GM18505 (cell line): Measurements from ENCODE around the gene UBR7.
A peak's percentile ranks its signal among the peaks of the same experiment; 100 is the strongest.

Source experiments
- ATAC-seq: cut with Tn5 transposase; IDR thresholded peaks from one replicate; pipeline ENCODE4 v1.9.1; 2021; ENCODE audit not compliant: unreplicated experiment
- POLR2A ChIP-seq: IDR thresholded peaks from 4 replicates; pipeline ENCODE4 v1.6.1; 2011; ENCODE audit warnings: borderline replicate concordance; ENCODE audit not compliant: insufficient read depth, insufficient read length; ENCODE audit errors: extremely low read depth

The UBR7 gene

GRCh38 chr14:93175492-93175891 is 31.6 kb upstream of the UBR7 start:
- no peak for TF ChIP-seq POLR2A

GRCh38 chr14:93183596-93184317 is 23.3 kb upstream of the UBR7 start:
- ATAC-seq: no peak

More at GRCh38 chr14:93175492-93175891, 31.6 kb upstream of the UBR7 start:
- ATAC-seq: no peak

GRCh38 chr14:93184391-93185348 is 22.4 kb upstream of the UBR7 start, which contains the start of the genes LYSET and MOAP1:
Gene LYSET (plus strand): TSS chr14:93185317. CDS start chr14:93185406, 89 bp downstream.
Gene MOAP1 (minus strand): TSS chr14:93184897. CDS start chr14:93184242, 655 bp downstream.
- peak; percentile 86 for ATAC-seq
- peak; percentile 71 for TF ChIP-seq POLR2A

More at GRCh38 chr14:93183596-93184317, 23.3 kb upstream of the UBR7 start:
- no peak for TF ChIP-seq POLR2A

GRCh38 chr14:93185349-93185720 is 21.7 kb upstream of the UBR7 start:
- ATAC-seq: no peak

GRCh38 chr14:93186466-93186865 is 20.6 kb upstream of the UBR7 start:
- no peak for ATAC-seq
- no peak for TF ChIP-seq POLR2A

More at GRCh38 chr14:93185349-93185720, 21.7 kb upstream of the UBR7 start:
- TF ChIP-seq POLR2A: no peak

GRCh38 chr14:93186956-93187355 is 20.1 kb upstream of the UBR7 start:
- ATAC-seq: no peak
- no peak for TF ChIP-seq POLR2A

GRCh38 chr14:93195316-93195999 is 11.6 kb upstream of the UBR7 start:
- no peak for TF ChIP-seq POLR2A
- ATAC-seq: no peak

- ATAC-seq: no peak
- no peak for TF ChIP-seq POLR2A
These were observed 8.0 kb upstream of the UBR7 start for GRCh38 chr14:93199031-93199430.

- ATAC-seq: no peak
- no peak for TF ChIP-seq POLR2A
These were observed 6.5 kb upstream of the UBR7 start for GRCh38 chr14:93200553-93200952.

GRCh38 chr14:93201155-93201704 is 5.8 kb upstream of the UBR7 start:
- TF ChIP-seq POLR2A: no peak
- ATAC-seq: no peak

GRCh38 chr14:93207468-93208308 is 632 bp downstream of the UBR7 start:
- TF ChIP-seq POLR2A: no peak
- ATAC-seq: peak; percentile 36

GRCh38 chr14:93212432-93212831 is 5.4 kb downstream of the UBR7 start:
- peak; percentile 76 for ATAC-seq
- TF ChIP-seq POLR2A: no peak

GRCh38 chr14:93214598-93214997 is 7.5 kb downstream of the UBR7 start:
- no peak for ATAC-seq
- no peak for TF ChIP-seq POLR2A
